8988T (cell line): ENCODE measurements around the gene PGM5.
A peak's percentile ranks its signal among the peaks of the same experiment; 100 is the strongest.
"Not testable (repeated sequence)": the region's sequence is repeated elsewhere in the genome, so short reads cannot be mapped to it uniquely, and the experiment has no call there.

Source experiments
- DNase-seq: peaks from one replicate; pipeline ENCODE4 v3.0.0; 2011

The PGM5 gene

GRCh38 chr9:68356380-68357118 is at the start of gene PGM5:
Gene PGM5 (plus strand): TSS chr9:68356611. CDS start chr9:68357128, 517 bp downstream.
- peak; percentile 12 for DNase-seq

GRCh38 chr9:68307127-68307526 is 49.3 kb upstream of the PGM5 start:
- DNase-seq: not testable (repeated sequence)

DNA sequence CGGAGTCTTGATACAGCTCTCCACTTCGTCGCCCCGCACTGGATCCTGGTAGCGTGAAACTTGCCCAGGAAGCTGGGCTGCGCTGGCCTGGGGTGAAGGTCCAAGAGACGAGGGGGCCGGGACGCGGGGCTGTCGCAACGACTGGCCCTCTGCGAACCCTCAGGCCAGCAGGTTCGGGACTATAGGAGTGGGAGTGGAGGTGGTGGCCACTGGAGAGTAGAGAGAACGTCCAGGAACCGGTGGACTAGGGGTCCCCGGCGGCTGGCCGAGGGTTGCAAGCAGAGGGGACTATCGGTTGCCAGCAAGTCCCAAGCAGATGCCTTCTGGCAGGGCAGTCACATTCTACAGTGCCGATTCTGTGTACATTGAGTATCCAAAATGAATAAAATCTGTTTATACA is 48.8 kb upstream of the PGM5 start:
- DNase-seq: not testable (repeated sequence)

DNA sequence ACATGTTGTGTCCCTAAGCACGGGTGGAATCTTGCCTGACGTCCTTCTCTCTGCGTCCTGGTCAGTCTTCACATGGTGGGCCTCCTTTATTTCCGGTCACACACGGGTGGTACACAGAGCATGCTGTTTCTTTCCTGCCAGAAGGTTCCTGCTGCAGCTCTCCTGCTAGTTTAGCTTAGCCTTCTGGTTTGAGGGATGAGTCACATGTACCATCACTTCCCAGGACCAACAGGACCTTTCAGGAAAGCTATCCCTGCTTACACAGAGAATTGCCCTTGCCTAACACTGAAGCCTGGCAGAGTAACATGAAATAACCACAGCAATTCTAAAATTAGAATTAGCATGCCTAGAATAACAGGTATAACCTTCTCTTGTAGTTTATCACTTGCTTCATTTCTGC is 45.2 kb upstream of the PGM5 start:
- not testable (repeated sequence) for DNase-seq

- DNase-seq: not testable (repeated sequence)
Measured at GRCh38 chr9:68318209-68318608, 38.2 kb upstream of the PGM5 start.

GRCh38 chr9:68323749-68324148 is 32.7 kb upstream of the PGM5 start:
- DNase-seq: not testable (repeated sequence)

DNA sequence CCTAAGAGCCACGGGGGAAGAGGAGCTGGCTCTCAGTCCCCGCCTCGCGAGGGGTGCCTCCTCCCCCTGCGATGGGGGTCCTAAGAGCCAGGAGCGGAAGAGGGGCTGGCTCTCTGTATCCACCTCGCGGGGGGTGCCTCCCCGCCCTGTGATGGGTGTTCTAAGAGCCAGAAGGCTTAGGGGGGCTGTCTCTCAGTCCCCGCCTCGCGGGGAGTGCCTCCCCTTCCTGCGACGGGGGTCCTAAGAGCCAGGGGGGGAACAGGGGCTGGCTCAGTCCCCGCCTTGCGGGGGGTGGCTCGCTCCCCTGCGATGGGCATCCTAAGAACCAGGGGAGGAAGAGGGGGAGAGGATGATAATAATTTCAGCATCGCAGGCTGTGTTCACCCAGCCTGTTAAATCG is 31.9 kb upstream of the PGM5 start:
- DNase-seq: not testable (repeated sequence)

- DNase-seq: not testable (repeated sequence)
Measured at GRCh38 chr9:68329106-68329505, 27.3 kb upstream of the PGM5 start.

- DNase-seq: not testable (repeated sequence)
Measured at GRCh38 chr9:68330531-68331173, 25.8 kb upstream of the PGM5 start.

- not testable (repeated sequence) for DNase-seq
Measured at GRCh38 chr9:68332122-68332521, 24.3 kb upstream of the PGM5 start.

DNA sequence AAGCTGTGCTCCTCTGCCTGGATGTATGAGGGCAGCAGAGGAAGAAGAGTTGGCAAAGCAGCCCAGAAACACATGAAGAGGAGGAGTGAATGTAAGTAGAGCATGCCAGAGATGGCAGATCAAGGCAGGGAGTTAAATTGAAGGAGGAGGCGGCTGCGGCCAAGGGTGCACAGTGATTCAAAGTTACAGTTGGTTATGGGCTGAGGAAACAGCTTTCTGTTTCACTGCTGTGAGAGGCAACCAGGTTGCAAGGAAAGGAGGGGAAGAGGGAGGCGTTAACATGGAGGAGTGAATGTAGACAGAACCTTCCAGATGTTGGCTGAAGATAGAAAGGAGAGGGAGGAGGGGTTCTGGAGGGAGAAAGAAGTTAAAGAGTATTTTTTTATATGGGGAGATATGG is 20.5 kb upstream of the PGM5 start:
- DNase-seq: not testable (repeated sequence)

DNA sequence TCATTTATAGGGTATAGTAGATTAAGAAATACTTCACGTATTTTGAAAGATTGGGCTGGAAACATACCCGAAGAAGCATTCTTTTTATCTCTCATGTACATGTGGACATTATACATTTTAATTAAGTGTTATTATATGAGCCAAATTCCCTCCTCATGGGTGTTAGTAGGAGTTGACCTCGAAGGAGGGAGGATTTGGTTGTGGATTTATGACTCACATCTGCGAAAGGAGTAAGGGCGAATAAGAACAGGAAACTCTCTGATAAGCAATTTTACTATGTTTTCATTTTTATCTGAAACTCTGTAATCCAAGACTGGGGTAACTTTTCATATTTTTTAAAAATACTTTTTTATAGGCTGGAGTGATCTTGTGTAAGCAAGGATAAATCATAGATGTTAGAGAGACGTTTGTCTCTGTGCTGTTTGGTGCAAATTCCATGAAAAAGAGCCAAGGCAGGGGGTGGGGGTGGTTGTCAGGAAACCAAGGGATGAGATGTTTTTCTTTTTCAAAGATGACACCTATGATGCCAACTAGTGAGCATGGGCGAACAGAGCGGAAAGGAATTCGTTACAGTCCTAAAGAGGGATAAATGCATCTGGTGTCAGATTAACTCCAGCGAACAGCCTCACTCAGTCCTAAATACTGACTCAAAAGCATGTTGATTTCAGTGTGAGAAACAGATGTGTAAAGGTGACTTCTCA is 19.6 kb upstream of the PGM5 start:
- DNase-seq: not testable (repeated sequence)

- DNase-seq: not testable (repeated sequence)
Measured at GRCh38 chr9:68338000-68338399, 18.4 kb upstream of the PGM5 start.

GRCh38 chr9:68342265-68343025 is 14.0 kb upstream of the PGM5 start:
- not testable (repeated sequence) for DNase-seq

DNA sequence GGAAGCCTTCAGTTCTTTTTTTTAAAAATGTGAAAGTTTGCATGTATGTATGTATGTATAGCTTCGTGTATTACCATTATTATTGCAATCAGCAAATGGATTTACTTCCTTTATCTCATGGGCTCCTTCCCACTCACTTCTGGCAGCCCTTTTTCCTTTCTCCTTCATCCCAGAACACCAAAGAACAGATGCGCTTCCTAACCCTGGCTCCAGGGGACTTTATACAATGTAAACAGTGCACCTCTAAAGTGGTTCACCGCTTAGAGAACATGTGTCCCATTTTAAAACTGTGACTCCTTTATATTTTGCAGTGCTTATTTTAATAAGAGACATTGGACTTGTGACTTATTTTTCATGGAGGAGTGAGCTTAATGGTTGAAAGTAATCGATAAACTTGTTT is 13.2 kb upstream of the PGM5 start:
- DNase-seq: not testable (repeated sequence)

DNA sequence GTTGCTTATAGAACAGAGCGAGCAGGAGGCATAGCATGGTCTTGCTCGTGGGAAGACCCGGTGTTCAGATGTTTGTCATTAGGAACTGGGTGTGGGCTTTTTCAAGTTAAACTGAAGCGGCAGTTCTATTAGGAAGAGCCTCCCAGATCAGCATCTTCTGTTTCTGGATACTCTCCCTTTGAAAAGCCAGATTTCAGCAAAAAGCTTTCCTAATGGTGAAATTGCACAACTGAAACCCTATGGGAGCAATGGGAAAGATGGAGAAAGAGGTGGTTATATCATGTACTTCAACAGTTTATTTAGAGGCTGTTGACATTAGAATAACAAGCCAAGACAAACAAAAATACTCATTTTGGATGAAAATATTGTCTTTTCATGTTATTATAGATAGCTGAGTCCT is 12.4 kb upstream of the PGM5 start:
- DNase-seq: not testable (repeated sequence)

GRCh38 chr9:68351689-68352088 is 4.7 kb upstream of the PGM5 start:
- not testable (repeated sequence) for DNase-seq

- not testable (repeated sequence) for DNase-seq
Measured at GRCh38 chr9:68355993-68356379, 425 bp upstream of the PGM5 start.

GRCh38 chr9:68357119-68357714 is 806 bp downstream of the PGM5 start:
- not testable (repeated sequence) for DNase-seq

DNA sequence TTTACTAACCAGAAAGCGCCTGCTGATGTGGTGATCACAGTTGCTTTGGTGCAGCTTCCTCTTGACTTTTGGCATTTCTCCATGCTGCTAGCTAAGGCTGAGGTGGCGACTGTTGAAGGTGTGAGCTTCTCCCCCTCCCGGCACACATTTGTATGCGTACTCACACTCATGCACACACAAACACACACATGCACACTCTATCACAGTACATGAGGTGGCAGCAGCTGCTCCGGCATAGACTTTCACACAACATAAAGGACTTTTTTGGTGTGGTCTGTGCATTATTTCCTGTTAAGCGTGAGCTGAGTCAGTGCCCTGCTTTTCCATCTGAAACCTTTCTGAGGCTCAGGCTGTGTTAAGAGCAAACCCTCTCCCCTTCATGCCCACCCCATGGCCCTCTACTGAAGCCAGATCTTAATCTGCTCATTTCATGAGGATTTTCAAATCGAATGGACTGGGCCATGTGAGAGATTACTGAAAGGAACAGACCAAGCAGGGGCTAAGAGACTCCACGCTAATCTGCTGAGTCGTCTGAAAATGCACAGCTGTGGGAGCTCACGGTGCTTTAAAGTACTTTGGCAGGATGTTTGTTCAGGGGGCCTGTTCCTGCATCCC is 10.6 kb downstream of the PGM5 start:
- DNase-seq: not testable (repeated sequence)

DNA sequence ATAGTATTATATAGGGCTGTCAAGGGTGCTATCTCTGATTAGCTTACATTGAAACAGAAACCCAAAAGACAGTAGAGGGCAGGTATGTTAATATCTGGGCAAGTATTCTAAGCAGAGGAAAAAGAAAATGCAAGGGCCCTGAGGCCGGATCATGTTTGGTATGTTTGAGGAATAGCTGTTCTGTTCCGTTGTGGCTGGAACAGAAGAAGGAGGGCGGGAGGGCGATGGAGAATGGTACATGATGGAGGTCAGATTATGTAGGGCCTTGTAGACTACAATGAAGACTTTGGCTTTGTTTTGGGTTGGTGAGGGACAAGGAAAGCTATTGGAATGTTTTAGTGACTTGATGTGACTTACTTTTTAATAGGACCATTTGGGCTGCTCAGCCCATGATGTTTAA is 19.4 kb downstream of the PGM5 start:
- not testable (repeated sequence) for DNase-seq

- DNase-seq: not testable (repeated sequence)
Measured at GRCh38 chr9:68377723-68378122, 21.3 kb downstream of the PGM5 start.
